Erythroblast (primary cell): ENCODE data around the gene ADRB1.

ENCODE experiments used
- DNase-seq, 2 experiments: peaks; one replicate each; lab custom pipeline; 2025; lab: John Stamatoyannopoulos, UW
- GATA1 ChIP-seq: IDR thresholded peaks from 2 replicates; pipeline ENCODE4 v1.6.1; 2011; ENCODE audit warnings: low read depth, mild to moderate bottlenecking, control low read depth, low read length, moderate library complexity
- POLR2A ChIP-seq: IDR thresholded peaks from 2 replicates; pipeline ENCODE4 v1.6.1; 2011; ENCODE audit warnings: mild to moderate bottlenecking, low read length

Gene ADRB1

DNA sequence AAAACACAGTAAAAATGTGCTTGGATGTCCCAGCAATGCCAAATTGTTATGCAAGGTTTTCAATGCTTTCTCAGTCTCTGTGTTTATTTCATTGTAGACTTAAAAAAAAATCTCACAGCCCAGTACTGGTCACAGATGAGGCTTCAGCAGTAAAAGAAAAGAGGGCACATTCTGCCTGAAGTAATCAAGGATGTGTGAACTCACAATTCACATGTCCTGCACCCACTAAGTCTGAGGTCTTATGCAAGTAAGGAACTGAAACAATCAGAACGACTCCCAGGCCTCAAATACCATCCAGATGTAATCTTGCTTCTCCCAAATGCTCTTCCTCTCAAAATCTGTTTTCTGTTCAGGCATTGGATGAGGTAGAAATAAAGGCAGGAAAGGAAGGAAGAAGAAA lies 33.7 kb downstream of the ADRB1 start:
- no peak for TF ChIP-seq POLR2A
- no peak for TF ChIP-seq GATA1

DNA sequence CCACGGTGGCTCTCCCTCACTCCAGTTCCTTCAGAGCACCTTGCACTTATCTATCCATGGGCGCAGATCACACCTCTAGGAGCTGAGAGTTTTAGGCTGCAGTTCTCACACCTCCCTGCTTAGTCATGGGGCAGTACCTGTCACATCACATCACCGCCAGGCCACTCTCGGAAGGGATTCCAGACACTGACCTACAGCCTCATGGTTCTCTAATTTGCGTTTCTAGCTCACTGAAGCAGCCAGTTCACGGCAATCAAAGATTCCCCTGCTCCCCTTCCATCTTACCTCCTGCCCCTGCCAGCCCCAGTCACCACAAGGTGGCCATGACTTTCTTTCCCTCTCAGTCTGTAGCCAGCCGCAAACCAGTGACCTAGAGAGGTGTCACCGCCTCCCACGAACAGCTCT lies 34.2 kb downstream of the ADRB1 start:
- TF ChIP-seq GATA1 (no peak), POLR2A (no peak)

More for the DNA sequence above, 33.7 kb downstream of the ADRB1 start:
- DNase-seq, result no peak

DNA sequence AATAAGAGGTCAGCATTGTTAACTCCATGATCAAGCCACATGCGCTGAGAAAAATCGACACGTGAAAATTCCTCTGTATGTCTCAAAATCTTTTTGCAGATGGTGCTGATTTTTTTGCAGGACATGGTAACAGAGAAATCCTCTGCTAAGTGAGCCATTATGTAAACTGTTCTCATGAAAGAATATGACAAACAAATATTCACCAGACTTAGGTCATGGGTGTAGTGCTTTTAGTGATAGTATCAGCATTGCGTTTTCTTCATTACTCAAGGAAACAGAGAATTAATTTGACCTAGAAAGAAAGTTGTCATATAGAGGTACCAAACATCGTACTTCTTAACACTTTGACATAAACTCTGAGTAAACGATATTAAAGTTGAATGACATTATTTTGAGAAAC lies 34.7 kb downstream of the ADRB1 start:
- TF ChIP-seq GATA1, result no peak
- no peak for TF ChIP-seq POLR2A
- DNase-seq, result no peak

More for the DNA sequence above, 34.2 kb downstream of the ADRB1 start:
- DNase-seq, result no peak

DNA sequence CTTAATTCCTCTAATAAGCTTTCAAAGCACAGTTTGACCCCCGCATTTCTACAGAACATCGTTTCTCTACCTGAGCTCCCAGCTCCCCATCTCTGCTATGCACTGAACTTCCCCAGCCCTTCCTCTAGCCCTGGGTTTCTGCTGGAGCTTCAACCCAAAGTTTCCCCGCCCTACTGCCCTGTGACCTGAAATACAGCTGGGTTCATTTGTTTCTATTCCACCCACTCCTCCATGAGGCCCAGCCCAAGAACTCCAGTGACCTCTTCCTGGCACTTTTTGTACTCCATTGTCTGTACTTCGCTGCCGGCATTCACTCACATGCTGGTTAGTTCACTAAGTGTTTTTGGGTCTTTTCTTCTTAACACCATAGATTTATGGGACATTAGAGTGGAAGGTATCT lies 35.8 kb downstream of the ADRB1 start:
- TF ChIP-seq POLR2A, result no peak
- no peak for TF ChIP-seq GATA1
- DNase-seq, result no peak

DNA sequence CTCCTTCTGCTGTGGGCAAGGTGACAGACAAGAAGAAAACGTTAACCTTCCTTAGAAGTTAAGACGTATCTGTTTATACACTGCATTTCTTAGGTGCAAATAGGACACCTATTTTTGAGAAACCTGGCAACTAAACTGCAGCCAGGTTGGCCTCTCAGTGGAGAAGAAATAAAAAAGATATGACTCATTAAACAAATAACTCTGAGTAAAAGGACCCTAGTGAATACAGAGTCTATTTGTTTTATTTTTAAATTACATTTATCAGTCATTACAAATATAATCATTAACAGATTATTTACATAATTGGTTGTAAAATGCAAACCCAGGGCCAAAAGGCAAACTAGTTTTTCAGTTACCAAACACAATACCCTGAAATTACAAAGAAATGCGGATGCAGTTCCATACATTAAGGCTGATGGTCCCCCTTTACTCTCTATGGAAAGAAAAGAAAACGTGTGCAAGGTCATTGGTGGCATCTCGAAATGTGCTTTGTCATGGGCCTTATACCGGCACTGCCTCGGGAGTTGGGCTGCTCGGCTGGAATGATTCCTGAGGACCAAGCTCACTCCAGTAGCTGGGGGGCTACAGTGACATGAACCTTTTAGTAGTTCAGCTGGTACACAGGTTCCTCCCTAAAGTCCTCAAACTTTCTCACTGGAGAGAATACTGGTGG lies 38.4 kb downstream of the ADRB1 start:
- no peak for TF ChIP-seq GATA1
- TF ChIP-seq POLR2A, result no peak
- DNase-seq, result no peak

DNA sequence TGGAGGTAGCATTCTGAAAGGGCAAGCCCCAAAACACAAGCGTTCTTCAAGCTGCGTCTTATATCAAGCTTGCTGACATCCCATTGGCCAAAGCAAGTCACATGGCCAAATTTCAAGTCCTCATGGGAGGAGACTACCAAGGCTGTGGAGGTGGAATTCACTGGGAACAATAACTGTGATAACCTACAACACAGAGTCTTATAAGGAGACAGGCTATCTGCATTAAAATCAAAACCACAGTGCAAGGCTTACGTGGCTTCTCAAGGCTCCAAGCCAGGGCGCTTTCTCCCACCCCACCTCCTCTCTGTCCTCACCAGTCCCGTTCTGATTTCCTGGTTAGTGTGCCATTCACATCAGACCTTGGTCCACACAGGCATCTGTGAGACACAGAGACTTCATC lies 39.4 kb downstream of the ADRB1 start:
- TF ChIP-seq POLR2A (no peak), GATA1 (no peak)
- peak; percentile 5 to 10 for DNase-seq

DNA sequence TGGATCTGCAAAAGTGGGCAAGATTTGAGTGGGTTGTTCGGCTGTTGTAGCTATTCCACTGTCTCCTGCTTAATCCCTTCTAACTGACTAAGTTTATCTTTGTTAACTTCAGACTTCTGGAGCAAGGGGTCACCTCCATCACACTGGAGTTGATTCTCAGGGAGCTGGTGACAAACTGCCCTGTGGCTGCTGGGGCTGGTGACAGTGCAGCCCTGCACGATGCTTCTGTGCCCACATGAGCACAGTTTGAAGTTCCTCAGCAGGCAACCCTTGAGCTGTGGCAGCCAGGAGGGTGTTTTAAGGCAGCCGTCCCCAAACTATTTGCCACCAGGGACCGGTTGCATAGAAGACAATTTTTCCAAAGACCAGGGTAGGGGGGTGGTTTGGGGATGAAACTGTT lies 40.5 kb downstream of the ADRB1 start:
- TF ChIP-seq POLR2A, result no peak
- no peak for TF ChIP-seq GATA1
- DNase-seq, result no peak

DNA sequence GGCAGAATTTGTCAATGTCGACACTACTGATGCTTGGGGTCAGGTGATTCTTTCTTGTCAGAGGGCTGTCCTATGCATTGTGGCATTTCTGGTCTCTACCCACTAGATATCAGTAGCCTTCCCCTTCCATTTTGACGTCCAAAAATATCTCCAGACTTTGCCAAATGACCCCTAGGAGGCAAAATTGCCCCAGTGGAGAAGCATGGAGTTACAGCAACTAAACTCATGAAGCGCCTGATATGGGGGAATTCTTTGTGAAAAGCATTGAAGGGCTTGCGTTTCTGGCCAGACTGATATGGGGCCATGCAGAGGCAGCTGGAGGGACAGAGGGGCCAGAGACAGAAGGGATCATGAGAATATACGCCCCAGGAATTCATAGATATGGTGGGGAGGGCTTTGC lies 43.6 kb downstream of the ADRB1 start:
- TF ChIP-seq GATA1 (no peak), POLR2A (no peak)
- DNase-seq, result no peak

DNA sequence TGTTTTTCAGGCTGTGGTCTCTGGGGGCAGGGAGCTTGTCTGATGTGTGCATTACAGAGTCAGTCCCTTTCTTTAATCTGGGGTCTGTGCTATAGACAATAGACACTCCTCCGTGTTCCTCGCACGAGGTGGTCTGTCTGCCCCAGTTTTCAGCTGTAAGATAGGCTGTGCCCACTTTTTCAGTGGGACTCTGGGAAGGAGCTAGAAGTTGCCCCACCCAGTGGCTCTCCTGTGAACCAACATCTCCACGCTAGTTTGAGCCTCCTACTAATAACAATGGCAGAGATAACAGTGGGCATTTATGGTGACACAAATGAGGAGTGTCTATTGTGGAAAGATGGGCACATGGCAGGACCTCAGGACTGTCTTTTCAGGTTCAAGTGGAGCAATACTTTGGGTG lies 44.0 kb downstream of the ADRB1 start:
- no peak for DNase-seq
- TF ChIP-seq GATA1, result no peak
- no peak for TF ChIP-seq POLR2A

DNA sequence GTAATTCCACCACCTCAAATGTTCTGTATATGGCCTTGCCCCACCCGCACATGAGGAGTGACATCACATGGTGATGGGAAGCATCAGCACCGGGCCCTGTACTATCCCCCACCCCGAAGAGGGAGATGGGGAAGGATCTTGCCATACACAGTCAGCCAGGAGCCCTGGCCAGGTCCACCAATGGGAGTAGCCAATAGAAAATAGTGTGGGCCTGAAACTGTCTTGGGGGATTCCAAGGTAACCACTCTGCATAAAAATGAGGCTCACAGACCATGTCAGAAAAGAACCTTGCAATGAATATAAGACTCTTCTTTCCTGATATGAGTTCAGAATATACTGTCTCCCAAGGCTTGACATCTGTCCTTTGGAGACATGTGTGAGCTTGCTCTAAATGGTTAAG lies 51.1 kb downstream of the ADRB1 start:
- DNase-seq, result no peak

DNA sequence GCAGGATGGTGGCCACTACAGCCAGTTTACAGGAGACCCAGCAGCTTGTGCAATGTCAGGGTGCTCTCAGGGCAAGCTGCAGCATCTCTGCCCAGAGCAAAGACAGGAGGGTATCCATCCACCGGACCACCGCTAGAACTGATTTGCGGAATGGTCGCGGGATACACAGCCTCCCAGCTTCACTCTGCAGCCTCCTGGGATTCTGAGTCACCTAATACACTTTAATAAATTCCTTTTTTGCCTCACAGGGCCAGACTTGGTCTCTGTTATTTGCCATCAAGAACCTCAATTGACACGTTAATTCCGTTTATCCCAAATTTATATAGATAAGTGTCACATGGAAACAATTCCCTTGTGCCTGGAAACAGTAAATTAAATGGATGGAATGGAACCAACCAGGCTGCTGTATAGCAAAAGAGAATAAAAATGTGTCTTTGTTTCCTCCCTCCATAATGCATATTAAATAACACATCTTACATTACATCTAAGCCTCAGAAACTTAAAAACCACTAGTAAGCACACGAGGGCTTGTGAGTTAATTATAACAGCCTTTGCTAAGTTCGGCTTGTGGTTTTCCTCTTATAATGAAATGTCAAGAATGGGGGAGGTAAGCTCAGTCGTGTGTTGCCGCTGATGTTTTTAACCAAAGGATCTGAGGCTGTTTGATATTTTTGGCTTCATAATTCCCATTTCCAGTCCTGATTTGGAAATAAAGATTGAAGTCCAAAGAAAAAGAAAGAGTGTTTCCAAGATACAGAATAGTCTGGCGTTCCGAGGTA lies 52.1 kb downstream of the ADRB1 start:
- TF ChIP-seq POLR2A, result no peak
- TF ChIP-seq GATA1, result no peak

More for the DNA sequence above, 51.1 kb downstream of the ADRB1 start:
- TF ChIP-seq POLR2A (no peak), GATA1 (no peak)

More for the DNA sequence above, 52.1 kb downstream of the ADRB1 start:
- DNase-seq, result no peak
